ENCODE data around the gene DNAJC13. TPM values are rescaled to one million over a fixed set of nuclear protein-coding genes. Genes with fewer than 3 reads are reported as not detected.

Gene DNAJC13
- total RNA-seq, 1 donor from 2014 or later: 48.5 TPM

- no peaks in the 10 kb centered on the region for H3K9me3 Mint-ChIP-seq (ENCODE audit: unreplicated experiment)
These were observed 10.7 kb upstream of the DNAJC13 start for GRCh38 chr3:132406587-132406986.

GRCh38 chr3:132407025-132407424 is 10.3 kb upstream of the DNAJC13 start:
- no peaks in the 10 kb centered on the region for H3K36me3 Mint-ChIP-seq (ENCODE audit: unreplicated experiment)
- H3K9me3 Mint-ChIP-seq (ENCODE audit: unreplicated experiment): no peaks in the 10 kb centered on the region
- peaks cover 2% of the 10 kb centered on the region for H3K27me3 Mint-ChIP-seq (ENCODE audit: unreplicated experiment)
- H3K27ac Mint-ChIP-seq (ENCODE audit: unreplicated experiment): no peak overlapping the region
- H3K4me3 Mint-ChIP-seq (ENCODE audit: unreplicated experiment): no peak overlapping the region
- no peak for TF ChIP-seq CTCF (IDR thresholded peaks at IDR 0.05; ENCODE audit: partially characterized antibody, unreplicated experiment)
- DNase-seq: no peak
- peaks cover 2% of the 10 kb centered on the region for H3K4me1 Mint-ChIP-seq (ENCODE audit: low read depth, unreplicated experiment)

More at GRCh38 chr3:132406587-132406986, 10.7 kb upstream of the DNAJC13 start:
- Mint-ChIP-seq H3K4me3 (ENCODE audit: unreplicated experiment) (no peak overlapping the region), H3K27me3 (ENCODE audit: unreplicated experiment) (peaks cover 2% of the 10 kb centered on the region), H3K27ac (ENCODE audit: unreplicated experiment) (no peak overlapping the region), H3K36me3 (ENCODE audit: unreplicated experiment) (no peaks in the 10 kb centered on the region), H3K4me1 (ENCODE audit: low read depth, unreplicated experiment) (peaks cover 2% of the 10 kb centered on the region)
- TF ChIP-seq CTCF (IDR thresholded peaks at IDR 0.05; ENCODE audit: partially characterized antibody, unreplicated experiment): no peak
- no peak for DNase-seq

GRCh38 chr3:132414841-132415240 is 2.5 kb upstream of the DNAJC13 start:
- DNase-seq: no peak
- Mint-ChIP-seq H3K4me3 (ENCODE audit: unreplicated experiment) (no peak overlapping the region), H3K4me1 (ENCODE audit: low read depth, unreplicated experiment) (peaks cover 17% of the 10 kb centered on the region), H3K36me3 (ENCODE audit: unreplicated experiment) (no peaks in the 10 kb centered on the region), H3K9me3 (ENCODE audit: unreplicated experiment) (peaks cover 5% of the 10 kb centered on the region), H3K27me3 (ENCODE audit: unreplicated experiment) (peaks cover 7% of the 10 kb centered on the region), H3K27ac (ENCODE audit: unreplicated experiment) (no peak overlapping the region)
- TF ChIP-seq CTCF (IDR thresholded peaks at IDR 0.05; ENCODE audit: partially characterized antibody, unreplicated experiment): no peak

GRCh38 chr3:132416161-132416560 is 1.1 kb upstream of the DNAJC13 start:
- H3K4me3 Mint-ChIP-seq (ENCODE audit: unreplicated experiment): peak overlapping the region; percentile 92
- H3K27ac Mint-ChIP-seq (ENCODE audit: unreplicated experiment): no peak overlapping the region
- peaks cover 5% of the 10 kb centered on the region for H3K9me3 Mint-ChIP-seq (ENCODE audit: unreplicated experiment)

More at GRCh38 chr3:132416161-132416560, 1.1 kb upstream of the DNAJC13 start:
- peaks cover 26% of the 10 kb centered on the region for H3K4me1 Mint-ChIP-seq (ENCODE audit: low read depth, unreplicated experiment)
- DNase-seq: no peak
- H3K36me3 Mint-ChIP-seq (ENCODE audit: unreplicated experiment): no peaks in the 10 kb centered on the region
- H3K27me3 Mint-ChIP-seq (ENCODE audit: unreplicated experiment): peaks cover 6% of the 10 kb centered on the region
- no peak for TF ChIP-seq CTCF (IDR thresholded peaks at IDR 0.05; ENCODE audit: partially characterized antibody, unreplicated experiment)

All from glutamatergic neuron (in vitro differentiated cells).